Neuron (in vitro differentiated cells): Measurements from ENCODE around the gene STX8.

Experiments
- H2AFZ ChIP-seq: one replicate; pipeline ENCODE4 v1.6.1; 2013; ENCODE audit warnings: low read depth, mild to moderate bottlenecking, inconsistent platforms, low read length, moderate library complexity
- H3K27me3 ChIP-seq: one replicate; pipeline ENCODE4 v1.6.1; 2013; ENCODE audit warnings: low read length; ENCODE audit not compliant: insufficient read depth
- H3K36me3 ChIP-seq: one replicate; pipeline ENCODE4 v1.6.1; 2013; ENCODE audit warnings: low read length; ENCODE audit not compliant: insufficient read depth
- H3K4me1 ChIP-seq: one replicate; pipeline ENCODE4 v1.6.1; 2013; ENCODE audit warnings: low read length; ENCODE audit not compliant: insufficient read depth
- H3K4me3 ChIP-seq: 2 replicates; pipeline ENCODE4 v1.5.1; 2013; ENCODE audit warnings: mild to moderate bottlenecking, low read length, moderate library complexity
- H3K9me3 ChIP-seq: one replicate; pipeline ENCODE4 v1.6.1; 2013; ENCODE audit warnings: low read length

The STX8 gene

DNA sequence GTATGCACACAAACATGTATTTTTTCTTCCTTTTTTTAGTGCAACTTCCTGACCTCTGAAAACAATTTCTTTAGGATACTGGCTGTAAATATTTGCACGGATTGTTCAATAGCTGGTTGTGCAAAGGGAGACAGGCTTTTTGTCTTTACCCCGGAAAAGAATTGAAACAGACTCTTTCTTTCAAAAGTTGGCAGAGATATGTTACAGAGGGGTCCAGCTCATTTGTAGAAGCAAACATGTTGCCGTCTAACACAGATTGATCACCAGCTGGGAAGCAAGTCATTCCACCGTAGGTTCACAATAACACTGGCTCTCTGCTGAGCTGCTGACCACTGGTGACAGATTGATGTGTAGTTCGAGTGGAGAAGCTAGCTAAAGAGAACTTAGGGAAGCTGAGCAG is 130.9 kb downstream of the STX8 start:
- H2AFZ ChIP-seq: no peak overlapping the region
- no peak overlapping the region for H3K4me3 ChIP-seq
- H3K27me3 ChIP-seq: no peaks in the 10 kb centered on the region
- H3K9me3 ChIP-seq: no peaks in the 10 kb centered on the region
- peaks cover 6% of the 10 kb centered on the region for H3K4me1 ChIP-seq
- H3K36me3 ChIP-seq: no peaks in the 10 kb centered on the region

DNA sequence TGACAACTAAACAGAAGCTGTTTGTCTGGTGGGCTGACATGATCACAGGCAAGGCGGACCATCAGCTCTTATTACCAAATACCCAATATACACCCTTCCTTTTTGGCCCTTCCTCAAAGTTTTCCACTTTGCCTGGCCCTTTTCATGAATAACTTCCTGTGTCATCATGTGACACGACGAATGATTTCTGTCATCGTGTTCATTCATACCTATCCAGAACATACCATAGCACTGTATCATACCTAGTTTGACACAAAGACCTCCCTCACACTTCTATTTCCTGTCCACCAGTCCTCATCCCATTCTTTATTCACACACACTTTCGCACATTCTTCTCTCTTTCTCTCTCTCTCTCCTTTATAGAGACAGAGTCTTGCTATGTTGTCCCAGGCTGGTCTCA is 131.8 kb downstream of the STX8 start:
- no peaks in the 10 kb centered on the region for H3K9me3 ChIP-seq
- H2AFZ ChIP-seq: no peak overlapping the region
- no peaks in the 10 kb centered on the region for H3K27me3 ChIP-seq
- peaks cover 6% of the 10 kb centered on the region for H3K4me1 ChIP-seq
- no peaks in the 10 kb centered on the region for H3K36me3 ChIP-seq
- no peak overlapping the region for H3K4me3 ChIP-seq

DNA sequence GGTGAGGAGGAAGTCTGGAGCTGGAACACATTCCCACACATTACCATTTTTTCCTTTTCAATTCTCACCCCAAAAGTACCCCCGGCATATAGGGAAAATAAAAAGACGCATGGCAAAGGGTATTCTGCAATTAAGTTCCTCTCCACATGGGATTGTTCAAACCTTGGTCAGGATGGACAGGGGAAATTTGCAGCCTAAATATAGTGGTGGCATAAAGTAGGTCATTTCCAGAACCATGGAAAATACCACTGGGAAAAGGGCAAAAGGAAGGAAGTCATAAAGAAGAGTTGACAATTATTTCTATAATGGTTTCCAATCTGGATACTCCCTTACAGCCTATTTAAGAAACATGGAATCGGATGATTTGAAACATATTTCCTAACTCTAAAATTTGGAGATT is 135.8 kb downstream of the STX8 start:
- H3K27me3 ChIP-seq: no peaks in the 10 kb centered on the region
- peaks cover under 1% of the 10 kb centered on the region for H3K9me3 ChIP-seq
- H2AFZ ChIP-seq: no peak overlapping the region
- no peak overlapping the region for H3K4me3 ChIP-seq
- no peaks in the 10 kb centered on the region for H3K36me3 ChIP-seq
- peaks cover 3% of the 10 kb centered on the region for H3K4me1 ChIP-seq

DNA sequence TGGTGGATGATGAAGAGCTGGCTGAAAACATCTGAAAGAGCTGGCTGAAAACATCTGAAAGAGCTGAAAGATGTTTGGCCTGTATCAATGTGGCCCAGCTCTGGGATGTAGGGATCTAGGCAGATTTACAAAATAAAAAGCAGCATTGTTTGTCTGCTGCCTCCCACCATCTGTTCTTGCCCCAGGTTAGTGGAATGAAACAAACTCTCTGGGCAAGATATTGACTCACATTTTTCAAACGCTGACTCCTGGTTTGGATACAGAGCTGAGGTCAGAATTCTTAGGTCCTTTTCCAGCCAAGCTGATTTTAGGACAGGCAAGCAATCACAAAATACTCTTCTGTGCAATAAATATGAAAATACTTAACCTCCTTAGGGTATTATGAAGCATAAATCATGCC is 139.0 kb downstream of the STX8 start:
- Histone ChIP-seq H3K4me1 (peaks cover 9% of the 10 kb centered on the region), H3K9me3 (peaks cover 1% of the 10 kb centered on the region), H3K27me3 (no peaks in the 10 kb centered on the region), H3K36me3 (no peaks in the 10 kb centered on the region), H3K4me3 (no peak overlapping the region), H2AFZ (no peak overlapping the region)

DNA sequence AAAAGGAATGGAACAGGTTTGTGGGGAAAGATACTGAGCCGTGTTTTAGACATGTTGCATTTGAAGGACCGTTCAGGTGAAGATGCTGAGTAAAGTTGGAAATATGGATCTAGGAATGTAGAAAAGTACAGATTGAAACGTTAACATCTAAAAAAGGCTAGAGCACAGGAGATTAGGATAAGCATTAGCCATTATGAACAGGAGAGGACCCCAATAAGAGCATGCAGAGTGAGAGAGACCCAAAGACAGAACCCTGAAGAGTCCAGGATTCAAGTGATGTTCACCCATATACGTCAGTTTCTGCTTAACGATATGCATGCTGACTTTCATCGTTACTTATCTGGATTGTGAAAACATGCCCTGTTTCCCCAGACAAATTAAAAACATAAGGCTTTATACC is 140.5 kb downstream of the STX8 start:
- no peaks in the 10 kb centered on the region for H3K27me3 ChIP-seq
- no peak overlapping the region for H2AFZ ChIP-seq
- H3K36me3 ChIP-seq: no peaks in the 10 kb centered on the region
- H3K9me3 ChIP-seq: peaks cover 1% of the 10 kb centered on the region
- no peak overlapping the region for H3K4me3 ChIP-seq
- peaks cover 11% of the 10 kb centered on the region for H3K4me1 ChIP-seq

DNA sequence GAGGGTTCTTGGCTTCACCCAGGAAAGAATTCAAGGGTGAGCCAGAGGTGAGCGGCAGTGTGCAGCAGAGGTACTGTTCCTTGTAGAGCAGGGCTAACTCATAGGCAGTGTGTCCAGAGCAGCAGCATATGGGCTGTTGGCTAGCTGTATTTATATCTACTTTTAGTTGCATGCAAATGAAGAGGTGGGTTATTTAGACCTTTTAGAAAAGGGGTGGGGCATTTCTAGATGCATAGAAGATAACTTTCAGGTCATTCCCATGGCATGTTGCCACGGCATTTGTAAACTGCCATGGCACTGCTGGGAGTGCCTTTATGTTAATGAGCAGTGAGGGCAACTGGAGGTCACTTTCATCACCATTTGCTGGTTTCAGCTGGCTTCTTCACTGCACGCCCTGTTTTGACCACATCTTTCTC is 141.0 kb downstream of the STX8 start:
- Histone ChIP-seq H2AFZ (no peak overlapping the region), H3K4me1 (peaks cover 11% of the 10 kb centered on the region), H3K4me3 (no peak overlapping the region), H3K36me3 (no peaks in the 10 kb centered on the region), H3K9me3 (peaks cover 1% of the 10 kb centered on the region), H3K27me3 (no peaks in the 10 kb centered on the region)

DNA sequence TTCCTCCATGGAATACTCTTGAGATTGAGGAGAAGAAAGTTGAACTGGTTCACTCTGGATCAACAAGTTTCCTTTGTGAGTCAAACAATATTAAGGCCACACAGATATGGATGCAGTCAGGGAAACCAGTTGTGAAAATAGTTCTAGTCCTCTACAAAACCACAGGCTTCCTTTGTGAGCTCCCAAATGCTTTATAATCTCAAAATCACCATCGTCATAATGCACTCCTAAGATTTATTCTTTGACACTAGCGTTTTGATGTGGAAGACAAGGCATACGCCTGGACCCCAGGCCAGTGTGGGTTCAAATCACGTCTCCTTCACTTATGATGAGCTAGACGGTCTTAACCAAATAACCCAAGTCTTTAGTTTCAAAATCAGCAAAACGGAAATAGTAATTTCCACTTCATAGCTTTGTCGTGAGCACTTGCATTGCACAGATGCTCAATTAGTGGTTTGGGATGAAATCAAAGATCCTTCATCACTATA is 142.6 kb downstream of the STX8 start:
- Histone ChIP-seq H3K4me3 (no peak overlapping the region), H3K9me3 (peaks cover 1% of the 10 kb centered on the region), H3K27me3 (no peaks in the 10 kb centered on the region), H3K36me3 (no peaks in the 10 kb centered on the region), H2AFZ (no peak overlapping the region), H3K4me1 (peaks cover 11% of the 10 kb centered on the region)

DNA sequence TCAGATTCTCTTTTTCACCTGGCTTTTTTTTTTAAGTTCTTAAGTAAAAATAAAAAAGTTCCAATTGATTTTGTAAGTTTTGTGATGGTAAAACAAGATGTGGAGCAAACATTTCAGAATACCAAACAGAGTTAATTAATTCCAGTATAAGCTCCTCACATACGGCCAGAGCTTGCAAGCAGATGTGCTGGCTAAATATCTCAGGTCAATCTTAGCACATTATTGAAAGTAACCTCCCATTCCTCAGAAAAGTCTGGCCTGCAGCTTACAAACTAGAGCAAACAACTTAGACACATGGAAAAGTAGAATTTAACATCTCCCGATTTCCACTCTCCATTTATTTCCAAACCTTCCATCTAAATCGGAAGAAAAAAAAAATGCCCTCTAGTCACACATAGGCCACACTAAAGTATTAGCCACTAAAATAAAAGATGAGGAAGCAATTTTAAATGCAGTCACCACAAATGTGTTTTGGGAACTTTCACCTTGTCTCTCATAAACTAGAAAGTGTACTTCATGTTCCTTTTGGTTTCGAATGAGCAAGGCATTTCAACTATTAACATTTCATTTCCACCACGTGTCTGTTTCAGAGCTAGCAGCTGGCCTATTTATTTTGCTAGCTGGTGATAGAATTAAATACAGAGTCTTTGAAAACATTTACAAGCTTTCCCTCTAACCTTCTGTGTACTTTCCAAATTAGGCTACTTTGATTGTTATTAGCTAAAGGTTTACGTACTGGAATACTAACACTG is 143.3 kb downstream of the STX8 start:
- Histone ChIP-seq H3K4me1 (peaks cover 11% of the 10 kb centered on the region), H3K4me3 (no peak overlapping the region), H3K9me3 (peaks cover 1% of the 10 kb centered on the region), H2AFZ (no peak overlapping the region), H3K27me3 (no peaks in the 10 kb centered on the region), H3K36me3 (no peaks in the 10 kb centered on the region)

DNA sequence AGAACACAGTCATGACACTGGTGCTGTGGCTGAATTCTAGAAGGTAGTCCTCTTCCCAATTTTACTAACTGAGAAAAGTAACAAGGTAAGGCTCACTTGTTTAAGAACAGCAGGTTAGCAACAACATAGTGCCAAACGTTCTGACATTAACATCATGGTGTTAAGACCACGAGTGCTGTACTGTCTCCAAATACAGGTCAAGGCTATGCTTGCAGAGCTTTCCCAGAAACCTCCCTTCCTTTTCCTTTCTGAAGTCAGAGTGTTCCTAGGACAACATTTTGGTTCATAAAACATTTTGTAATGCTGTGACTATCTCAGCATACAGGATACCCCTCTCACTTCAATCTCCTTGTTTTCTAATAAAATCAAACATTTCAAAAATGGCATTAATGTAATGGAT is 144.0 kb downstream of the STX8 start:
- H3K36me3 ChIP-seq: no peaks in the 10 kb centered on the region
- peaks cover 9% of the 10 kb centered on the region for H3K4me1 ChIP-seq
- peaks cover 1% of the 10 kb centered on the region for H3K9me3 ChIP-seq
- no peak overlapping the region for H3K4me3 ChIP-seq
- H2AFZ ChIP-seq: no peak overlapping the region
- no peaks in the 10 kb centered on the region for H3K27me3 ChIP-seq

DNA sequence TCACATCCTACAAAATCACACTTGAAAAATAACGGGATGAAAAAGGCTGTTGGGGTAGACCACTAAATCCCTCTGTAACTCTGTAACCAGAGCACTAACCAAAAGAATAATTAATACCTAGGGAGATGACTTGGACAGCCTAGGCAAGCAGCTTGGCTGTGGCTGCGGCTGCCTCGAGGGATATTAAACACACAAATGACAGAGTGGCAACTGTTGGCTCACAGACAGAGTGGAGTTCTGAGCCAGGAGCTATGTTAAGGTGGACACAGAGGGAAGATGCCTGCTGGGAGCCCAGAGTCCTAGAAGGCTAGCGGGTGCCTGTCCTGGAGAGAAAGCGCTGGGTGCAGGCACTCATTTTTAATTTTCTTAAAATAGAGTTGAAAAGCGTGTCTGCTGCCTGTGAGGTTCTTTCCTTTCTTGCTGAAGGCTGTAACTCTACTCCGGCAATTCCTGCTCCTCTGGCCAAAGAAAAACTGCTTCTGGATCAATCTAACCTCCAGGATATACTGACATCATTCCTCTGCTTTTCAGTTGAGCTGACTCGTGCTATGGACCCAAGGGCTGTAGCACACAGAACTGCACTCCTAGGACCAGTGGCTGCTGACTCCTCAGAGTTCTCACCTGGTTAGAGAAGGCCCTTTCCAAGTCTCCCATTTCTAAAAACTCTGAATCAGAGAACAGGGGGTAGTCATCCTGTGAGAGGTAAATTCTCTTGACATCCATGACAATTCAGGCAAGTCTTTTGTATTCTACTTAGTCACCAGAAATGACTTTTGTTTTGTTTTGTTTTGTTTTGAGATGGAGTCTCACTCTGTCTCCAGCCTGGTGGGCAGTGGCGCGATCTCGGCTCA is 147.9 kb downstream of the STX8 start:
- Histone ChIP-seq H3K9me3 (no peaks in the 10 kb centered on the region), H3K4me3 (no peak overlapping the region), H3K27me3 (no peaks in the 10 kb centered on the region), H3K36me3 (no peaks in the 10 kb centered on the region), H2AFZ (no peak overlapping the region), H3K4me1 (peaks cover 7% of the 10 kb centered on the region)

DNA sequence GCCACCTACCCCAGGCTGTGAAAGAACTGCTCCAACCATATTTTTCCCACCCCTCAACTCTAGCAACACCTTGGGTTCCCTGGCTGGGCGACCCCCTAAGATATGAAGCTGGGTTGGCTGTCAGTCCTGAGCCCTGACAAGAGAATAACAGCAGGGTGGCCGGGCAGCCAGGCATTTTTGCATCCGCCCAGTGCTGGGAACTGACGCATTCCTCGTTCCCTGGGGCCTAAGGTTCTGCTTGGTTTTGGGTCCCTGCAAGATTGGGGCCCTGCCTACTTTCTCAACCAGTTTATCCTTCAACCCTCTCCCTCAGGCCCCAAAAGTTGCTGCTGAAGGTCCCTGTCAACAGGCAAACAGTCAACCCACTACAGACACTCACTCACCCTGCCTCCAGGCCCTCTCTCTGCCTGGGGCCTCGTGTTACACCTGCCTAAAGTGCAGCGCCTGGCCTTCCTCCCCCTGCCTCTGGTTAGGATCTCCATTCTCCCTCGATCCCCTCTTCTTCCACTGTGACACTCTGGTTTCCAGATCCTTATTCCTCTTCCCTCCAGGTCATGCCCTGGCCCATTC is 151.5 kb downstream of the STX8 start:
- peaks cover 8% of the 10 kb centered on the region for H3K9me3 ChIP-seq
- H2AFZ ChIP-seq: no peak overlapping the region
- no peaks in the 10 kb centered on the region for H3K27me3 ChIP-seq
- H3K36me3 ChIP-seq: no peaks in the 10 kb centered on the region
- H3K4me3 ChIP-seq: no peak overlapping the region
- no peaks in the 10 kb centered on the region for H3K4me1 ChIP-seq

DNA sequence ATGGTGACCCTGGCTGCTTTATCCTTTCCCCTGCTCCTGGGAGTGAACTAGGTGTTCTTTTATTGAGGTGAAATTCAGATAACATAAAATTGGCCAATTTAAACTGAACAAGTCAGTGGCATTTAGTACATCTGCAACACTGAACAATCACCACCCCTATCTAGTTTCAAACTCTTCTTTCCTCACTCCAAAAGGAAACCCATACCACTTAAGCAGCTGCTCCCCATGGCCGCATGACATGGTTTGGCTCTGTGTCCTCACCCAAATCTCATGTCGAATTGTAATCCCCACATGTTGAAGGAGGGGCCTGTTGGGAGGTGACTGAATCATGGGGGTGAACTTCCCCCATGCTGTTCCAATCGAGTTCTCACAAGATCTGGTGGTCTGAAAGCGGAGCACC is 154.1 kb downstream of the STX8 start:
- peaks cover 12% of the 10 kb centered on the region for H3K9me3 ChIP-seq
- H3K36me3 ChIP-seq: no peaks in the 10 kb centered on the region
- H2AFZ ChIP-seq: no peak overlapping the region
- no peaks in the 10 kb centered on the region for H3K4me1 ChIP-seq
- no peaks in the 10 kb centered on the region for H3K27me3 ChIP-seq
- H3K4me3 ChIP-seq: no peak overlapping the region

DNA sequence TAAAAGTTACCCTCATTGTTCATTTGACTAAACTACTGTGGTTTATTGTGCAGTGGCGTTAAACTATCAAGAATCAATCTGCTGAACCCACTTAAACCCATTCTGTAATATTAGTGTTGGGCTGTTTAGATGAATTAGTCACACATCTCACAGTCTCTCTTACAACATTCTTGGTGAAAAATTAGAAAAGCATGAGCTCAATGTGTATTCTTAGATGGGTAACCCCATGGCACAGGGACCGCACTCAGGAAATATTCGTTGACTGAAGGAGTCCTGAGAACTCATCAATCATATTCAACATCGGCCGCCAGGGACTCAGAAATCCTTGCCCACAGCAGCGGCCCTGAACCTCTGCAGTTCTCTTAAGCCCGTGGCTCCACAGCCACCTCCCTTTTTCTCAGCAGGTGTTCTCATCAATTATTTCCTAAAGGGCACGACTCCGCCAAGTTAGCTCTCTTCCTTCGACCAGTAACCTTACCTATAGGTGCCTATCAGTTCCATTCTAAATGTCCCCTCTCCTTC is 155.6 kb downstream of the STX8 start:
- H3K4me1 ChIP-seq: no peaks in the 10 kb centered on the region
- H3K27me3 ChIP-seq: no peaks in the 10 kb centered on the region
- no peaks in the 10 kb centered on the region for H3K36me3 ChIP-seq
- peaks cover 12% of the 10 kb centered on the region for H3K9me3 ChIP-seq
- no peak overlapping the region for H2AFZ ChIP-seq
- H3K4me3 ChIP-seq: no peak overlapping the region
